Upper lobe of left lung (tissue), 6 donors: ENCODE measurements around the gene RAB40B. TPM values are rescaled to one million over a fixed set of nuclear protein-coding genes. Genes with fewer than 3 reads are reported as not detected.

Experiments used
- ATAC-seq, 2 donors: fragments of 200-7000 bp; cut with Tn5 transposase; one replicate each; pipeline ENCODE4 v1.9.1; 2022; ENCODE audit warnings: mild to moderate bottlenecking in 2 of 2, moderate library complexity in 2 of 2; ENCODE audit not compliant: low FRiP score in 2 of 2
- DNase-seq, 2 donors: peaks; one replicate each; pipeline ENCODE4 v3.0.0-alpha.2; 2019 to 2020
- H3K27ac ChIP-seq, 4 donors: fragments of 200-600 bp; sonication (generic); one replicate each; pipeline ENCODE4 v1.5.1; 2016 to 2019
- H3K27me3 ChIP-seq, 4 donors: fragments of 200-600 bp; sonication (generic); one replicate each; pipeline ENCODE4 v1.5.1; 2017 to 2019
- H3K36me3 ChIP-seq, 4 donors: fragments of 200-600 bp; sonication (generic); one replicate each; pipeline ENCODE4 v1.5.1; 2016 to 2019
- H3K4me1 ChIP-seq, 4 donors: fragments of 200-600 bp; sonication (generic); one replicate each; pipeline ENCODE4 v1.5.1; 2018 to 2019
- H3K4me3 ChIP-seq, 4 donors: fragments of 200-600 bp; sonication (generic); one replicate each; pipeline ENCODE4 v1.5.1; 2017 to 2019; ENCODE audit warnings: mild to moderate bottlenecking in 2 of 4, moderate library complexity in 1 of 4
- H3K9me3 ChIP-seq, 4 donors: fragments of 200-600 bp; sonication (generic); one replicate each; pipeline ENCODE4 v1.5.1; 2018 to 2019
- EP300 ChIP-seq, 4 donors: sonication (generic); formaldehyde crosslinking; IDR thresholded peaks; one replicate each; pipeline ENCODE4 v1.5.1; 2017; ENCODE audit warnings: antibody characterized with exemption in 4 of 4, control low read depth in 2 of 4
- POLR2A ChIP-seq, 4 donors: fragments of 450-650 bp; IDR thresholded peaks; one replicate each; pipeline ENCODE4 v1.5.1; 2016 to 2017; ENCODE audit warnings: antibody characterized with exemption in 4 of 4, mild to moderate bottlenecking in 2 of 4
- POLR2AphosphoS5 ChIP-seq, 2 donors: sonication (generic); formaldehyde crosslinking; IDR thresholded peaks; one replicate each; pipeline ENCODE4 v1.5.1; 2017; ENCODE audit warnings: antibody characterized with exemption in 2 of 2
- WGBS, 2 donors: methylation state at CpG; one replicate each; pipeline ENCODE4 v1.1.5; 2017 to 2018; 5-methylcytosine and 5-hydroxymethylcytosine counted together
- total RNA-seq, 6 donors: library from RNA; depleted of rRNA in 4 of 6; stranded (reverse); fragments of >200 nt in 4 of 6; gene quantifications; one replicate each; pipeline versions ENCODE4 v1.1.0 to v1.2.1, GENCODE V29; 2016 to 2021
- TF ChIP-seq, protein P1 (sequence below), 6 experiments: fragments of 450-650 bp in 4 of 6; fragments of 200-600 bp in 2 of 6; sonication (generic) in 2 of 6; IDR thresholded peaks; one replicate each; pipeline ENCODE4 v1.5.1; 2016 to 2019; ENCODE audit warnings: antibody characterized with exemption in 6 of 6
- donor health status: DM: no; HTN: no; CAD: no; lungs with moderate emphysema.
- donor health status: DM: no; HTN: yes; CAD: no; lungs with severe emphysema.

RAB40B gene
- total RNA-seq, 6 donors from 2014 or later, result 7.8 to 23.7 (median 11.4) TPM

DNA sequence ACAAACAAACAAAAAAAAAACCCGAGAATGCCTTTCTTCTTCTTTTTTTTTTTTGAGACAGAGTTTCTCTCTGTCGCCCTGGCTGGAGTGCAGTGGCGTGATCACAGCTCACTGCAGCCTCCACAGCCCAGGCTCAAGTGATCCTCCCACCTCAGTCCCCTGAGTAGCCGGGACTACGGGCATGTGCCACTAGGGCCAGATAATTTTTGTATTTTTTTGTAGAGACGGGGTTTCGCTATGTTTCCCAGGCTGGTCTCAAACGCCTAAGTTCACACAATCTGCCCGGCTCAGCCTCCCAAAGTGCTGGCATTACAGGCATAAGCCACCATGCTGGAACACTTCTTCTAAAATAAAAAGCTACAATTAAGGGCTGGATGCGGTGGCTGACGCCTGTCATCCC is 33.3 kb downstream of the RAB40B start:
- no peak for DNase-seq

DNA sequence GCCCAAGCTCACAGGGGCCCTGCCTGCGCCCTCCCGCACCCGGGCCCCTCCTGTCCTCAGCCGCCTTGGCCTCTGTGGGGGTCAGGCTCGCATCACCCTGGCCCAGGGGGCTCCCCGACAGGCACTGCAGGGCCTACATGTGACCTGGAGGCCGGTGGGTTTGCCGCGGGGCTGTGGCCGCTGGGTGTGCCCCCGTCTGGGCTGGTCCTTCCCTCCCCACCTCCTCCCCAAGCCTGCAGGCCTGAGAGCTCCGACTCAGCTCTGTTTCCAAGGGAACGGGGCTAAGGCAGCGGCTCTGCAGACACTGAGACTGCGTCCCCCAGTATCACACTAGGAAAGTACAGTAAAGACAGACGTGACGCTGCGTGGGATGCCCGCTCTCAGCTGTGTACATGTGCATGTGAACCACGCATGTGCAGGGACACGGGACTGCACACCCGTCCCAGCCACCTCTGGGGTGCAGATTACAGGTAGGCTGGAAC is 33.8 kb downstream of the RAB40B start:
- DNase-seq, result peak in 1 of 2 donors; percentile 75
- 85 to 94% methylated on average over 17 to 22 of the region's 22 CpGs for WGBS, 2 donors
- no peaks in the 10 kb centered on the region for H3K27me3 ChIP-seq
- H3K4me3 ChIP-seq, result no peak overlapping the region
- peaks cover 0 to 5% (median 0%) of the 10 kb centered on the region in 4 donors for H3K36me3 ChIP-seq
- no peak overlapping the region for H3K27ac ChIP-seq
- peaks cover 0 to 15% (median 10%) of the 10 kb centered on the region in 4 donors for H3K4me1 ChIP-seq
- no peaks in the 10 kb centered on the region for H3K9me3 ChIP-seq
- no peak for ATAC-seq
- no peak for TF ChIP-seq POLR2AphosphoS5 (IDR thresholded peaks at IDR 0.05)
- no peak for TF ChIP-seq POLR2A (IDR thresholded peaks at IDR 0.05)
- TF ChIP-seq EP300 (IDR thresholded peaks at IDR 0.05), result no peak
- TF ChIP-seq, protein P1, sequence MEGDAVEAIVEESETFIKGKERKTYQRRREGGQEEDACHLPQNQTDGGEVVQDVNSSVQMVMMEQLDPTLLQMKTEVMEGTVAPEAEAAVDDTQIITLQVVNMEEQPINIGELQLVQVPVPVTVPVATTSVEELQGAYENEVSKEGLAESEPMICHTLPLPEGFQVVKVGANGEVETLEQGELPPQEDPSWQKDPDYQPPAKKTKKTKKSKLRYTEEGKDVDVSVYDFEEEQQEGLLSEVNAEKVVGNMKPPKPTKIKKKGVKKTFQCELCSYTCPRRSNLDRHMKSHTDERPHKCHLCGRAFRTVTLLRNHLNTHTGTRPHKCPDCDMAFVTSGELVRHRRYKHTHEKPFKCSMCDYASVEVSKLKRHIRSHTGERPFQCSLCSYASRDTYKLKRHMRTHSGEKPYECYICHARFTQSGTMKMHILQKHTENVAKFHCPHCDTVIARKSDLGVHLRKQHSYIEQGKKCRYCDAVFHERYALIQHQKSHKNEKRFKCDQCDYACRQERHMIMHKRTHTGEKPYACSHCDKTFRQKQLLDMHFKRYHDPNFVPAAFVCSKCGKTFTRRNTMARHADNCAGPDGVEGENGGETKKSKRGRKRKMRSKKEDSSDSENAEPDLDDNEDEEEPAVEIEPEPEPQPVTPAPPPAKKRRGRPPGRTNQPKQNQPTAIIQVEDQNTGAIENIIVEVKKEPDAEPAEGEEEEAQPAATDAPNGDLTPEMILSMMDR (IDR thresholded peaks at IDR 0.05), result no peak

More for the DNA sequence above, 33.3 kb downstream of the RAB40B start:
- Histone ChIP-seq H3K27ac (no peak overlapping the region), H3K27me3 (no peaks in the 10 kb centered on the region), H3K36me3 (peaks cover 0 to 5% (median 0%) of the 10 kb centered on the region in 4 donors), H3K4me3 (no peak overlapping the region), H3K9me3 (no peaks in the 10 kb centered on the region), H3K4me1 (peaks cover 0 to 16% (median 10%) of the 10 kb centered on the region in 4 donors)
- TF ChIP-seq, protein P1 (IDR thresholded peaks at IDR 0.05), result no peak
- no peak for TF ChIP-seq POLR2A (IDR thresholded peaks at IDR 0.05)
- 88 to 92% methylated on average over 11 of the region's 11 CpGs for WGBS, 2 donors
- no peak for ATAC-seq

DNA sequence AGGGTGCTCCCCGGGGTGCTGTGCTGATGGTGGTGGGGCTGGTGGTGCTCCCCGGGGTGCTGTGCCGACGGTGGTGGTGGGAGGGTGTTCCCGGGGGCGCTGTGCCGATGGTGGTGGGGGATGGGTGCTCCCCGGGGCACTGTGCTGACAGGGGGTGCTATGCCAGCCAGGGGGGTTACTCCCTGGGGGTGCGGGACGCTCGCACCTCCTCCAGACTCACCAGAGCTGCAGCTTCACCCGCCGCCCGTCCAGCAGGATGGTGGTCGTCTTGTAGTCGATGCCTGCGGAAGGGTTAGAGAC is 34.3 kb downstream of the RAB40B start:
- DNase-seq, result no peak
- H3K4me3 ChIP-seq, result no peak overlapping the region
- no peaks in the 10 kb centered on the region for H3K9me3 ChIP-seq
- no peaks in the 10 kb centered on the region for H3K27me3 ChIP-seq
- H3K36me3 ChIP-seq, result peaks cover 0 to 8% (median 1%) of the 10 kb centered on the region in 4 donors
- 94 to 100% methylated on average over 3 to 17 of the region's 17 CpGs for WGBS, 2 donors
- H3K27ac ChIP-seq, result no peak overlapping the region
- H3K4me1 ChIP-seq, result peaks cover 0 to 11% (median 9%) of the 10 kb centered on the region in 4 donors
- no peak for ATAC-seq
- TF ChIP-seq POLR2AphosphoS5 (IDR thresholded peaks at IDR 0.05), result no peak
- TF ChIP-seq, protein P1 (IDR thresholded peaks at IDR 0.05), result no peak
- no peak for TF ChIP-seq EP300 (IDR thresholded peaks at IDR 0.05)
- TF ChIP-seq POLR2A (IDR thresholded peaks at IDR 0.05), result no peak

DNA sequence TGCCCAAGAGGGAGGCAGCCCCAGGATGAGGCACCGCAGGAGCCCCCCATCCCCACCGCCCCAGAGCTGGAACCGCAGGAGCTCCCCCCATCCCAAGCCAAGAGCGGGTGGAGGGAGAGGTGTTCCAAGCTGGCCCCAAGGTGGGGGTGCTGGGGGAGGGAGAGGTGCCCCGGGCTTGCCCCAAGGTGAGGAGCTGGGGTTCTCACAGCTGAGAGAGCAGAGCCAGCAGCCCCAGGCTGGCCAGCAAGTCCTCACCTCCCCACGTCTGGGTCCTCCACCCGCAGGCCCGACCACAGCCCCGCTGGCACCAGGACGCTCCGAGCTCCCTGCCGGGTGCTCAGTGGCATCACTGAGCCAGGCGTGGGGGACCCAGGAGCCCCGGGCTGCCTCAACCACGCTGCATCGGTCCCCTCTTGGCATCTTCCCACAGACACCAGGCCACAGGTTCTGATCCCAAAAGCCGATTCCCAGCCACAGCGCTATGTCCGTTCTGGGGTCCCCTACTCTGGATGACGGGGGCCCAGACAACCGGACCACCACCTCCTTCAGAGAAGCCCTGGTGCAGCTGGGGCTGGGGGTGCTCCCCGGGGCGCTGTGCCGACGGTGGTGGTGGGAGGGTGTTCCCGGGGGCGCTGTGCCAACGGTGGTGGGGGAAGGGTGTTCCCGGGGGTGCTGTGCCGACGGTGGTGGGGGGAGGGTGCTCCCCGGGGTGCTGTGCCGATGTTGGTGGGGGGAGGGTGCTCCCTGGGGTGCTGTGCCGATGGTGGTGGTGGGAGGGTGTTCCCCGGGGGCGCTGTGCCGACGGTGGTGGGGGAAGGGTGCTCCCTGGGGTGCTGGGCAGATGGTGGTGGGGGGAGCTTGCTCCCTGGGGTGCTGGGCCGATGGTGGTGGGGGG is 34.9 kb downstream of the RAB40B start:
- H3K27me3 ChIP-seq, result no peaks in the 10 kb centered on the region
- no peak for ATAC-seq
- H3K4me3 ChIP-seq, result no peak overlapping the region
- no peaks in the 10 kb centered on the region for H3K9me3 ChIP-seq
- peak in 1 of 2 donors; percentile 71 for DNase-seq
- 89 to 93% methylated on average over 8 to 23 of the region's 39 CpGs for WGBS, 2 donors
- H3K27ac ChIP-seq, result no peak overlapping the region
- TF ChIP-seq POLR2AphosphoS5 (IDR thresholded peaks at IDR 0.05) (no peak), POLR2A (IDR thresholded peaks at IDR 0.05) (no peak), EP300 (IDR thresholded peaks at IDR 0.05) (no peak)
- TF ChIP-seq, protein P1 (IDR thresholded peaks at IDR 0.05), result no peak
- H3K4me1 ChIP-seq, result peaks cover 0 to 5% (median 3%) of the 10 kb centered on the region in 4 donors
- H3K36me3 ChIP-seq, result peaks cover 0 to 12% (median 4%) of the 10 kb centered on the region in 4 donors
